SK-N-SH (cell line): ENCODE results near the gene ZBED4. TPM values are rescaled to one million over a fixed set of nuclear protein-coding genes. Genes with fewer than 3 reads are reported as not detected.

Experiments
- CTCF ChIA-PET: fragments of 300-600, 350-600 bp; formaldehyde crosslinking; extraction: SDS; loops from one replicate; lab custom pipeline; 2021; lab: Yijun Ruan, JAX
- POLR2A ChIA-PET: fragments of 350-600 bp; sonication (Branson Sonifier 250); formaldehyde crosslinking; extraction: SDS; loops from one replicate; lab custom pipeline; 2020; ENCODE audit warnings: antibody characterized with exemption, inconsistent platforms; lab: Yijun Ruan, JAX
- DNase-seq: peaks from one replicate; pipeline ENCODE4 v3.0.0; 2012
- H2AFZ ChIP-seq: fragments of 200-600 bp; sonication (generic); 2 replicates; pipeline ENCODE4 v1.8.1; 2016; ENCODE audit warnings: antibody characterized with exemption, mild to moderate bottlenecking, low read depth
- H3F3A ChIP-seq: fragments of 200-600 bp; sonication (generic); replicated peaks from 2 replicates; pipeline ENCODE3; 2016; ENCODE audit warnings: antibody characterized with exemption, mild to moderate bottlenecking; ENCODE audit not compliant: insufficient read depth
- H3K27ac ChIP-seq, 2 experiments: fragments of 200-500 bp in 1 of 2; fragments of 200-600 bp in 1 of 2; sonication (Bioruptor generic) in 1 of 2; sonication (generic), shearing (Covaris generic) in 1 of 2; 2 replicates each; pipeline versions ENCODE4 v1.5.1 to v1.6.1; 2014 to 2016; ENCODE audit warnings: low read depth in 2 of 2, inconsistent platforms in 1 of 2, low read length in 1 of 2, mild to moderate bottlenecking in 1 of 2, mixed read lengths in 1 of 2
- H3K27me3 ChIP-seq: fragments of 200-600 bp; sonication (generic), shearing (Covaris generic); 2 replicates; pipeline ENCODE4 v1.6.1; 2016; ENCODE audit warnings: mixed run types; ENCODE audit not compliant: insufficient read depth
- H3K36me3 ChIP-seq, 2 experiments: fragments of 200-500 bp in 1 of 2; fragments of 200-600 bp in 1 of 2; sonication (Bioruptor generic) in 1 of 2; sonication (generic) in 1 of 2; replicated peaks in 1 of 2; 2 replicates each; pipeline versions ENCODE3 to v1.5.1; 2014 to 2016; ENCODE audit warnings: low read length in 1 of 2, mild to moderate bottlenecking in 1 of 2; ENCODE audit not compliant: insufficient read depth in 2 of 2, control insufficient read depth in 1 of 2
- H3K4me1 ChIP-seq, 2 experiments: fragments of 200-500 bp in 1 of 2; fragments of 200-600 bp in 1 of 2; sonication (Bioruptor generic) in 1 of 2; sonication (generic), shearing (Covaris generic) in 1 of 2; 2 replicates each; pipeline versions ENCODE4 v1.5.1 to v1.6.1; 2014 to 2016; ENCODE audit warnings: low read depth in 1 of 2, low read length in 1 of 2, mixed run types in 1 of 2; ENCODE audit not compliant: insufficient read depth in 2 of 2, control insufficient read depth in 1 of 2
- H3K4me2 ChIP-seq: fragments of 200-600 bp; sonication (generic), shearing (Covaris generic); 2 replicates; pipeline ENCODE4 v1.6.1; 2017; ENCODE audit warnings: mixed run types
- H3K4me3 ChIP-seq, 2 experiments: fragments of 200-500 bp in 1 of 2; fragments of 200-600 bp in 1 of 2; sonication (Bioruptor generic) in 1 of 2; sonication (generic), shearing (Covaris generic) in 1 of 2; 2 replicates each; pipeline versions ENCODE4 v1.5.1 to v1.8.1; 2014 to 2016; ENCODE audit warnings: low read depth in 2 of 2, inconsistent platforms in 1 of 2, low read length in 1 of 2, mild to moderate bottlenecking in 1 of 2, mixed read lengths in 1 of 2, moderate library complexity in 1 of 2
- H3K79me2 ChIP-seq: fragments of 200-600 bp; sonication (generic); 2 replicates; pipeline ENCODE4 v1.8.1; 2017; ENCODE audit warnings: mild to moderate bottlenecking; ENCODE audit not compliant: insufficient read depth
- H3K9ac ChIP-seq: fragments of 200-600 bp; sonication (generic); 2 replicates; pipeline ENCODE4 v1.6.1; 2017; ENCODE audit warnings: mixed run types
- H3K9me2 ChIP-seq: fragments of 200-600 bp; sonication (generic); 2 replicates; pipeline ENCODE4 v1.6.1; 2017; ENCODE audit warnings: mixed run types
- H3K9me3 ChIP-seq: fragments of 200-600 bp; sonication (generic); 2 replicates; pipeline ENCODE4 v1.6.1; 2017; ENCODE audit warnings: mixed run types, mild to moderate bottlenecking, moderate library complexity
- H4K20me1 ChIP-seq: fragments of 200-600 bp; sonication (generic); 2 replicates; pipeline ENCODE4 v1.6.1; 2017; ENCODE audit warnings: mild to moderate bottlenecking, mixed run types; ENCODE audit not compliant: insufficient read depth
- ELF1 ChIP-seq: IDR thresholded peaks from 2 replicates; pipeline ENCODE4 v1.4.0; 2012
- EP300 ChIP-seq, 2 experiments: IDR thresholded peaks; 2 replicates each; pipeline versions ENCODE4 v1.4.0 to v1.6.1; 2012; ENCODE audit warnings: borderline replicate concordance in 1 of 2, low read depth in 1 of 2, low read length in 1 of 2
- FOSL2 ChIP-seq: IDR thresholded peaks from 2 replicates; pipeline ENCODE4 v1.4.0; 2012; ENCODE audit warnings: low read depth, mild to moderate bottlenecking, moderate library complexity, borderline replicate concordance
- FOXJ3 ChIP-seq: sonication (generic); formaldehyde crosslinking; IDR thresholded peaks from 2 replicates; pipeline ENCODE4 v1.5.1; 2020; ENCODE audit warnings: mild to moderate bottlenecking, missing genetic modification reagents
- NFIC ChIP-seq: IDR thresholded peaks from 2 replicates; pipeline ENCODE4 v1.4.0; 2012; ENCODE audit warnings: borderline replicate concordance
- NRF1 ChIP-seq: IDR thresholded peaks from 2 replicates; pipeline ENCODE4 v1.6.1; 2012; ENCODE audit warnings: low read depth, mild to moderate bottlenecking, low read length
- RAD21 ChIP-seq: IDR thresholded peaks from 2 replicates; pipeline ENCODE4 v1.6.1; 2012; ENCODE audit warnings: mild to moderate bottlenecking, low read length
- RCOR1 ChIP-seq: fragments of 150-350 bp; IDR thresholded peaks from 2 replicates; pipeline ENCODE4 v1.6.1; 2017; ENCODE audit warnings: antibody characterized with exemption, low read length
- SIN3A ChIP-seq: IDR thresholded peaks from 2 replicates; pipeline ENCODE4 v1.6.1; 2012; ENCODE audit warnings: low read depth, mild to moderate bottlenecking, low read length, moderate library complexity, borderline replicate concordance
- TCF12 ChIP-seq: IDR thresholded peaks from 2 replicates; pipeline ENCODE4 v1.4.0; 2012
- USF2 ChIP-seq: fragments of 150-350 bp; IDR thresholded peaks from 2 replicates; pipeline ENCODE4 v1.6.1; 2017; ENCODE audit warnings: antibody characterized with exemption, low read length, low read depth, borderline replicate concordance
- YY1 ChIP-seq: IDR thresholded peaks from 2 replicates; pipeline ENCODE4 v1.4.0; 2012; ENCODE audit warnings: low read depth, mild to moderate bottlenecking
- ZBTB33 ChIP-seq: IDR thresholded peaks from 2 replicates; pipeline ENCODE4 v1.4.0; 2012; ENCODE audit warnings: low read depth, borderline replicate concordance
- whole genome bisulfite sequencing: methylation state at CpG from one replicate; pipeline ENCODE4 v1.1.6; 2017; ENCODE audit warnings: low lambda C conversion rate; 5-methylcytosine and 5-hydroxymethylcytosine counted together
- polyA plus RNA-seq, 3 experiments: library from polyadenylated mRNA; depleted of rRNA; stranded (reverse); fragments of >200 nt; gene quantifications; 2 replicates each; pipeline ENCODE4 v1.2.3, GENCODE V29; 2012

ZBED4 gene
- polyA plus RNA-seq, 1 of the 3 experiments (the other 2 are of a cell fraction) = 7.9 TPM

- Histone ChIP-seq H3K36me3 (peaks cover 53 to 67% of the 10 kb centered on the region in 2 experiments), H3K27me3 (no peaks in the 10 kb centered on the region), H2AFZ (no peak overlapping the region), H3K27ac (no peak overlapping the region), H3K4me3 (no peak overlapping the region), H3K9me2 (no peaks in the 10 kb centered on the region), H4K20me1 (0 out of 2 replicates have a peak, but pooled peaks cover 2% of the 10 kb centered on the region), H3K9ac (no peak overlapping the region), H3K4me1 (no peaks in the 10 kb centered on the region), H3F3A (no peaks in the 10 kb centered on the region), H3K9me3 (no peaks in the 10 kb centered on the region; the same call in 1 of the 2 replicates), H3K79me2 (peaks cover 61% of the 10 kb centered on the region), H3K4me2 (no peak overlapping the region)
- ChIA-PET CTCF (no interaction called here), POLR2A (interaction anchor here (0.6 to 0.8 kb wide), 2 partner anchors 10 to 286 kb away, joined by 3 read pairs; no protein-coding TSS in a partner anchor)
- WGBS = 100% methylated on average over 5 of the region's 5 CpGs
- no peak for TF ChIP-seq TCF12
- TF ChIP-seq USF2 = no peak
- DNase-seq = no peak
Measured at GRCh38 chr22:49889071-49889470, 35.4 kb downstream of the ZBED4 start.

DNA sequence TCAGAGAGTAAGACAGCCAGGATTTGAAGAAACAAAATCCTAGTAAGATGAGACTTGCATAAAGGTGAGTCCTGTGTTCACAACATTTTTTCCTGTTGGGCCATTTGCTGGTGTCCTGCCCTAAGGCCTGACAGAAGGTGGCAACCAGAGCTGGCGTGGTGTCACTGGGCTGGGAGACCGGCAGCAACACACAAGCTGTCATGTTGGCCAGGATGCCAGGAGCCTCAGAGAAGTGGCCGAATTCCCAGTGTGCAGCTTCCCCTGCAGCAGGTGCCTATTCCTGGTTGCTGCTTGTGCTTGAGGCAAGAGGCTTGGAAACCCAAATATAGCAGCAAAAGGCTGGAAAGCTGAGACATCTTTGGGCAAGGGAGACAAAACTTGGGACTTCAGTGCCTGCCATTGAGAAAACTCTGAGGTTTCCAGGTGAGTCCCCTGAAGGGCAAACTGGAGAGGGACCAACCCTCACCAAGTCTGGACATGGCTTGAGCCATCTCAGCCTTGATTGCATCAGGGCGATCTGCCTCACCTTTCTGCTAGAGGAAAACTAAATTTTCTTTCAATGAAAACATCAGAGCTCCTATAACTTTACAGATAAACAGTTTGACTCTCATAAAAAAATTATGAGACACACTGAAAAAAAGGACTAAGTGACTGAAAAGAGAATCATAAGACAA lies 38.7 kb downstream of the ZBED4 start:
- Histone ChIP-seq H4K20me1 (0 out of 2 replicates have a peak, but pooled peaks cover 2% of the 10 kb centered on the region), H3F3A (no peaks in the 10 kb centered on the region), H3K27ac (no peak overlapping the region), H3K27me3 (no peaks in the 10 kb centered on the region), H3K4me3 (no peak overlapping the region), H3K9ac (no peak overlapping the region), H3K4me1 (no peaks in the 10 kb centered on the region), H3K9me2 (no peaks in the 10 kb centered on the region), H3K36me3 (peaks cover 34 to 41% of the 10 kb centered on the region in 2 experiments), H2AFZ (no peak overlapping the region), H3K4me2 (no peak overlapping the region), H3K9me3 (no peaks in the 10 kb centered on the region; the same call in 1 of the 2 replicates), H3K79me2 (peaks cover 37% of the 10 kb centered on the region)
- 100% methylated on average over 2 of the region's 4 CpGs for WGBS
- ChIA-PET CTCF (interaction anchor here (0.6 to 1.2 kb wide), 2 partner anchors 38 to 436 kb away, joined by 3 to 4 read pairs; no protein-coding TSS in a partner anchor), POLR2A (no interaction called here)
- TF ChIP-seq FOXJ3 (CRISPR knock-in tag) (no peak), ELF1 (no peak), YY1 (no peak), NFIC (no peak), RAD21 (no peak), RCOR1 (no peak), EP300 (IDR thresholded peaks at IDR 0.05; ENCODE audit: borderline replicate concordance in 1 of 2, low read depth in 1 of 2, low read length in 1 of 2) (no peak), ZBTB33 (no peak), SIN3A (no peak), NRF1 (no peak), FOSL2 (no peak), TCF12 (no peak)
- no peak for DNase-seq
